ENCODE data around the gene ZFPM1.
A peak's percentile ranks its signal among the peaks of the same experiment; 100 is the strongest.
"Not testable (repeated sequence)": the region's sequence is repeated elsewhere in the genome, so short reads cannot be mapped to it uniquely, and the experiment has no call there.

Gene ZFPM1

GRCh38 chr16:88516601-88517061 lies 63.6 kb downstream of the ZFPM1 start:
- DNase-seq, result no peak

GRCh38 chr16:88517208-88517774 lies 64.2 kb downstream of the ZFPM1 start:
- DNase-seq, result not testable (repeated sequence)

GRCh38 chr16:88518411-88519111 lies 65.5 kb downstream of the ZFPM1 start:
- not testable (repeated sequence) for DNase-seq

- DNase-seq, result no peak
Observed at GRCh38 chr16:88519240-88519639, 66.2 kb downstream of the ZFPM1 start.

GRCh38 chr16:88519938-88520653 lies 67.0 kb downstream of the ZFPM1 start:
- DNase-seq, result no peak

- no peak for DNase-seq
Observed at GRCh38 chr16:88521674-88522073, 68.6 kb downstream of the ZFPM1 start.

GRCh38 chr16:88522276-88522949 lies 69.3 kb downstream of the ZFPM1 start:
- no peak for DNase-seq

GRCh38 chr16:88523309-88524161 lies 70.5 kb downstream of the ZFPM1 start:
- no peak for DNase-seq

- DNase-seq, result no peak
Observed at GRCh38 chr16:88524274-88524972, 71.3 kb downstream of the ZFPM1 start.

- DNase-seq, result no peak
Observed at GRCh38 chr16:88524973-88525662, 72.0 kb downstream of the ZFPM1 start.

- no peak for DNase-seq
Observed at GRCh38 chr16:88525663-88525990, 72.5 kb downstream of the ZFPM1 start.

GRCh38 chr16:88526008-88526905 lies 73.2 kb downstream of the ZFPM1 start:
- no peak for DNase-seq

- DNase-seq, result no peak
Observed at GRCh38 chr16:88526906-88527185, 73.8 kb downstream of the ZFPM1 start.

GRCh38 chr16:88527186-88527936 lies 74.3 kb downstream of the ZFPM1 start:
- DNase-seq, result peak; percentile 64

- DNase-seq, result no peak
Observed at GRCh38 chr16:88527937-88528743, 75.1 kb downstream of the ZFPM1 start.

- DNase-seq, result no peak
Observed at GRCh38 chr16:88528902-88529318, 75.8 kb downstream of the ZFPM1 start.

GRCh38 chr16:88529596-88529995 lies 76.5 kb downstream of the ZFPM1 start:
- DNase-seq, result no peak

GRCh38 chr16:88530051-88530857 lies 77.2 kb downstream of the ZFPM1 start:
- DNase-seq, result no peak

Data from activated naive CD4-positive, alpha-beta T cell treated with anti-CD3 and anti-CD28 coated beads, Interleukin-2, amount 50 U/mL, for 16 hours (primary cell).